ENCODE data around the gene CXCL1.
A peak's percentile ranks its signal among the peaks of the same experiment; 100 is the strongest.

CXCL1 gene

GRCh38 chr4:73865431-73866096 is 3.6 kb upstream of the CXCL1 start:
- no peak for TF ChIP-seq CTCF (conservative IDR thresholded peaks at IDR 0.05; ENCODE audit: low read depth, low read length)
- no peak for DNase-seq (ENCODE audit: low read depth)

GRCh38 chr4:73866246-73866645 is 2.9 kb upstream of the CXCL1 start:
- peak; percentile 35 for DNase-seq (ENCODE audit: low read depth)
- H3K4me3 ChIP-seq (ENCODE audit: low read depth, low read length): no peak overlapping the region
- no peak for TF ChIP-seq CTCF (conservative IDR thresholded peaks at IDR 0.05; ENCODE audit: low read depth, low read length)

More at GRCh38 chr4:73865431-73866096, 3.6 kb upstream of the CXCL1 start:
- H3K4me3 ChIP-seq (ENCODE audit: low read depth, low read length): no peak overlapping the region

- peak; percentile 55 for DNase-seq (ENCODE audit: low read depth)
- peak; percentile 19 for TF ChIP-seq CTCF (conservative IDR thresholded peaks at IDR 0.05; ENCODE audit: low read depth, low read length)
- H3K4me3 ChIP-seq (ENCODE audit: low read depth, low read length): no peak overlapping the region
Measured at GRCh38 chr4:73867783-73868182, 1.4 kb upstream of the CXCL1 start.

GRCh38 chr4:73868206-73869129 is 725 bp upstream of the CXCL1 start:
- DNase-seq (ENCODE audit: low read depth): peak; percentile 78
- peak overlapping the region; percentile 60 for H3K4me3 ChIP-seq (ENCODE audit: low read depth, low read length)
- no peak for TF ChIP-seq CTCF (conservative IDR thresholded peaks at IDR 0.05; ENCODE audit: low read depth, low read length)

- peak; percentile 66 for DNase-seq (ENCODE audit: low read depth)
- TF ChIP-seq CTCF (conservative IDR thresholded peaks at IDR 0.05; ENCODE audit: low read depth, low read length): peak; percentile 2
- peak overlapping the region; percentile 60 for H3K4me3 ChIP-seq (ENCODE audit: low read depth, low read length)
Measured at GRCh38 chr4:73870260-73870659, 1.1 kb downstream of the CXCL1 start.

- TF ChIP-seq CTCF (conservative IDR thresholded peaks at IDR 0.05; ENCODE audit: low read depth, low read length): no peak
- H3K4me3 ChIP-seq (ENCODE audit: low read depth, low read length): peak overlapping the region; percentile 60
- peak; percentile 70 for DNase-seq (ENCODE audit: low read depth)
Measured at GRCh38 chr4:73870768-73871167, 1.6 kb downstream of the CXCL1 start.
